NCI-H460 (cell line): ENCODE results near the gene PCDHB7. TPM values are rescaled to one million over a fixed set of nuclear protein-coding genes. Genes with fewer than 3 reads are reported as not detected.
A peak's percentile ranks its signal among the peaks of the same experiment; 100 is the strongest.
"Not testable (repeated sequence)": the region's sequence is repeated elsewhere in the genome, so short reads cannot be mapped to it uniquely, and the experiment has no call there.

Experiments used
- DNase-seq: peaks from one replicate; pipeline ENCODE4 v3.0.0-alpha.2; 2016; ENCODE audit warnings: low read depth; ENCODE audit errors: extremely low read depth
- polyA plus RNA-seq: library from polyadenylated mRNA; depleted of rRNA; stranded (reverse); fragments of >200 nt; gene quantifications from 2 replicates; pipeline ENCODE4 v1.2.3, GENCODE V29; 2014; cell fraction: nucleus; rRNA removed
- total RNA-seq: library from RNA; depleted of rRNA; stranded (reverse); fragments of >200 nt; shearing (Covaris generic); gene quantifications from 2 replicates; pipeline ENCODE4 v1.2.3, GENCODE V29; 2014; rRNA removed

Gene PCDHB7
- total RNA-seq: 0.17 and 0.25 TPM in 2 replicates
- 0.13 and 0.20 TPM in 2 replicates for polyA plus RNA-seq

- peak; percentile 52 for DNase-seq
These were observed at the start of gene PCDHB7 for GRCh38 chr5:141172381-141173204. Gene PCDHB7, plus strand, starts transcription at chr5:141172644. Its CDS starts 192 bp downstream, at chr5:141172836.

GRCh38 chr5:141123396-141124135 is 48.9 kb upstream of the PCDHB7 start:
- not testable (repeated sequence) for DNase-seq

GRCh38 chr5:141127305-141127704 is 45.1 kb upstream of the PCDHB7 start:
- DNase-seq: no peak

- DNase-seq: peak; percentile 9
These were observed 37.3 kb upstream of the PCDHB7 start, which contains the start of gene PCDHB5 for GRCh38 chr5:141135030-141135717. Gene PCDHB5, plus strand, starts transcription at chr5:141135206. Its CDS starts 229 bp downstream, at chr5:141135435.

GRCh38 chr5:141135718-141136266 is 36.7 kb upstream of the PCDHB7 start:
- DNase-seq: no peak

- not testable (repeated sequence) for DNase-seq
These were observed 35.1 kb upstream of the PCDHB7 start for GRCh38 chr5:141137346-141137745.

- DNase-seq: peak; percentile 22
These were observed 22.6 kb upstream of the PCDHB7 start, which contains the start of gene PCDHB6 for GRCh38 chr5:141149812-141150211. Gene PCDHB6, plus strand, starts transcription at chr5:141150057. Its CDS starts 201 bp downstream, at chr5:141150258.

- DNase-seq: no peak
These were observed 22.0 kb upstream of the PCDHB7 start for GRCh38 chr5:141150224-141150992.

GRCh38 chr5:141150993-141151325 is 21.5 kb upstream of the PCDHB7 start:
- DNase-seq: no peak

- DNase-seq: not testable (repeated sequence)
These were observed 20.8 kb upstream of the PCDHB7 start for GRCh38 chr5:141151632-141152031.

- DNase-seq: not testable (repeated sequence)
These were observed 20.3 kb upstream of the PCDHB7 start for GRCh38 chr5:141152096-141152495.

- DNase-seq: peak; percentile 3
These were observed 16.7 kb upstream of the PCDHB7 start for GRCh38 chr5:141155540-141156374.

- DNase-seq: not testable (repeated sequence)
These were observed 15.1 kb upstream of the PCDHB7 start for GRCh38 chr5:141157356-141157755.

- DNase-seq: not testable (repeated sequence)
These were observed 14.5 kb upstream of the PCDHB7 start for GRCh38 chr5:141157901-141158300.

- not testable (repeated sequence) for DNase-seq
These were observed 2.1 kb downstream of the PCDHB7 start for GRCh38 chr5:141174291-141175104.

GRCh38 chr5:141175933-141176332 is 3.5 kb downstream of the PCDHB7 start:
- DNase-seq: no peak

- DNase-seq: peak; percentile 24
These were observed 5.2 kb downstream of the PCDHB7 start, which contains the start of gene PCDHB8 for GRCh38 chr5:141177577-141178191. Gene PCDHB8, plus strand, starts transcription at chr5:141177790. Its CDS starts 245 bp downstream, at chr5:141178035.
